ENCODE data around the gene EPHA1.
A peak's percentile ranks its signal among the peaks of the same experiment; 100 is the strongest.

EPHA1 gene

DNA sequence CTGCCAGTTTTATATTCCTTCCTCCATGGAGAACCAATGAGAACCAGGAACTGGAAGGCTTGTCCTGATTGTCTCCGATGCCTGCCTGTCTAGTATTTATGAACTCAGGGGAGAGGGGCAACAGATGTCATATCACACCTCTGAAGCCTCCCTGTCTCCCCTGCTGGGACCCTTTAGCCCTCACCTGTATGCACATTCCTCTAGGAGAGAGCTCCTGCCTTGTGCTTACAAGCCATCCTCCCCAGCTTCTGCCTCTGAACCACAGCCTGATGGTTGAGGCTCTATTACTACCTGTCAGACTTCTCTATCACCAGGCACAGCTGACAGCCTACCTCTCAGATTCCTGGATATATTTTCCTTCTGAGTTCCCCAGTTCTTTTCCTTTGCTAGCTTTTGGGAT lies 40.3 kb downstream of the EPHA1 start:
- no peak for DNase-seq

DNA sequence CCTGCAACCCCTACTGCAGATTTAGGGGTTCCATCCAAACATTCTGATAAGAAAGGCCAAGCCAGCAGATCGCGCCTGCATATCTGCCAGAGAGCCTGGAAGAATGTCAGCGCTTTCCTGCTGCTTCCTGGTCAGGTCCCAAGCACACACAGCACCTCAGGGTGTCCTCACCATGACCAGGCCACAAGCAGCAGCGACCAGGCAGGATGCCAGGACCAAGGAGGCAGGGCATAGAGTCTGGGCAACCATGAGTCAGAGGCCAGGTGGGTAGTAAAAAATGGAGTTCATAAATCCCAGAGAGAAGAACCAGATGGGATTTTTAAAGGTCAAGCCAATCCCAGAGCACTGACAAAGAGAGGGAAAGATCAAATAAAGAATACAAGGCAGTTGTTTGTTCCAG lies 40.7 kb downstream of the EPHA1 start:
- DNase-seq, result no peak

DNA sequence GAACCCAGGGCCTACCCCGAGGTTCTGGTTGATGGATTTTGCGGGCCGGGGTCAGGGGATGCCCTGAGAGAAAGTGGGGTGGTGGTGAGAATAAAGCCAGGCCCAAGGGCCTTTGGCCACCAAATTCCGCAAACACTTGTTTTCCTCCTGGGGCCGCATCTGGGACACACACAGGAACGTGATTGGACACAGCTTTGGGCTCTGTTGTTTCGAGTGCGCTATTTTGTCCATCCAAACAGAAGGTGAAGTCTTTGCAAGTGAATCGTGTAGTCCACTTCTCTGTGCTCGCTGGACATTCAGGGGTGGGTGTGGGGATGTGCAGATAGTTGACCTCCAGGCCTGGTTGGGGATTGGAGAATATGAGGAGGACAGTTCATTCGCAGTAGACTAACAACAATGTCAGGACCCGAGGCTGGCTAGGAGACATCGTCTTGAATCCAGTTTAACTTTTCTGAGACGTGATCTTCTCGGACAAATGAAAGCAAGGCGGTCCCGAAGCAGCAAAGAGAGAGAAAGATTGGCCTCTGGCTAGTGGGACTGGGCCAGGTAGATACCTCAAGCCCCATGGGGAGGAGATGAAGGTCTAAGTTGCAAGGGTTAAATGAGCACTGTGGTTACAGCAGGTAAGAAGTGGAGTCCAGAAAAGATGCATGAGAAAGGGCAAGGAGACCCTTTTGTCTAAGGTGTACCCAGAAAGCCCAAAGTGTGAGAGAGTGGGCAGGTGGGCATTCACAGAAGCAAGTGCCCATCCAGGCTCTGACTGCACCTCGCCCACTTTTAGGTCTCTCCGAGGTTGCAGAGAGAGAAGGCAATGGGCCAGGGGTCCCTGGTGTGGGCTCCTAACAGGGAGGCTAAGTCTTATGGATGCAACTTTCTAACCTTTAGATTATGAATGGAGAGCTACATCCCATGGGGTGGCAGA lies 45.4 kb downstream of the EPHA1 start:
- no peak for DNase-seq

DNA sequence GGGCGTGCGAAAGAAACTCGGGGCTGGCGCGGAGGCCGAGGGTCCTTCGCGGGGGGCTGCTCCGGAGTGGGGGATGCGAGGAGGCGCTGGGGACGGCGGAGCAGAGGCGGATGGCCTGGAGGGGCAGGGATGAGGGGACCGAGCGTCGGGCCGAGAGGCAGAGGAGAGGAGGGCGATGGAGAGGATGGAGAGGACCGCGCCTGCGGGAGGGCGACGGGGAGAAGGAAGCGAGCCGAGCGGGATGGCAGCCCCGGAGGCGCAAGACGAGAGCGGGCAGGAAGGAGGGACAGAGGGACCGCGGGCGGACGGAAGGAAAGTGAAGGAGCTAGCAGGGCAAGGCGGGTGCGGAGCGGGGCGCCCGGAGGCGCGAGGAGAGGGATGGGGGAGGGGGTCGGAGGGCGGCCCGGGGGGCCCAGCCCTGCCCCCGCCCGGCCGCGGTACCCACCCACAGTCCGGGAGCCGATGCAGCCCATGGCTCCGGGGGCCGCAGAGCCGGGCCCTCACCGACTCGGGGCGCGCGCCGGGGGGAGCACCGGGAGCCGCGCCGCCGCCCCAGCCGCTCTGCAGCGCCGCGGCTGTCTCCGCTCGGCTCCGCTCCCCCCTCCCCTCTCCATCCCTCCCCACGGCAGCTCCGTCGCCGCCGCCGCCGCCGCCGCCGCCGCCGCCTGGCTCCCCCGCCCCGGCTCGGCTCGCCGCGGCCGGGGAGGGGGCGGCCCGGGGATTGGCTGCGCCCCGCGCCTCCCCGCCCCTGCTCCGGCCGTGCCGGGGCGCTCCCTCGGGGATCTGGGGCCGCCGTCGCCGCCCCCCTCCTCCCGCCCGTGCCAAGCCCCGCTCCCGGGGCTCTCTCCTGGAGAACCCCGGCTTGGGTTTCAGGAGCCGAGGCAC lies 46.3 kb downstream of the EPHA1 start, which contains the start of gene FAM131B:
Gene FAM131B (minus strand): TSS at position 583 of the 885 bp plus-strand sequence. CDS start 110 bp downstream, at position 473.
- DNase-seq, result no peak

DNA sequence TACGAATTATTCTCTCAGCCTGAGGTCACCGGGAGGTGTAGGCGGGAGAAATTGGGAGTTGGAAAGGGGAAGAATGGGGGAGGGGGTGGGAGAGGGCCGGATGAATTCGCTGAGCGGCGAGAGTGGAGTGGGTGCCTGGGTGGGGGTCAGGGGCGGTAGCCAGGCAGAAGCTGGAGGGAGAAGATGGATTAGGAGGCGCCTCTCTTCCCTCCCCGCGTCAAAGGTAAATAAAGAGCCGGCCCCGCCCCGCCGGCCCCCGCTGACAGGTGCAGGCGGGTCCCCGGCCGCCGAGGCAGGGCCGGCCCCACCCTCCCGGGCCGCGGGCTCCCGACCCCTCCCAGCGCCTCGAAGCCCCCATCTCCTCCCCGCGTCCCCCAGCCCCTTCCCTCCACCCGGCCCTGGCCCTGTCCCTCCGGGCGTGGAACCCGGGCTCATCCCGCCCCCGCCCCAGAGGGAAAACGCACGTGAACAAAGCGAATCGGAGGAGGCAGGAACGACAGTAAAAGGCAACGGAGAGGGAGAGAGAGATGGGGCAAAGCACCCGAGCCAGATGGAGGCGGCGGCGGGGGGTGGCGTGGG lies 47.0 kb downstream of the EPHA1 start:
- DNase-seq, result no peak

DNA sequence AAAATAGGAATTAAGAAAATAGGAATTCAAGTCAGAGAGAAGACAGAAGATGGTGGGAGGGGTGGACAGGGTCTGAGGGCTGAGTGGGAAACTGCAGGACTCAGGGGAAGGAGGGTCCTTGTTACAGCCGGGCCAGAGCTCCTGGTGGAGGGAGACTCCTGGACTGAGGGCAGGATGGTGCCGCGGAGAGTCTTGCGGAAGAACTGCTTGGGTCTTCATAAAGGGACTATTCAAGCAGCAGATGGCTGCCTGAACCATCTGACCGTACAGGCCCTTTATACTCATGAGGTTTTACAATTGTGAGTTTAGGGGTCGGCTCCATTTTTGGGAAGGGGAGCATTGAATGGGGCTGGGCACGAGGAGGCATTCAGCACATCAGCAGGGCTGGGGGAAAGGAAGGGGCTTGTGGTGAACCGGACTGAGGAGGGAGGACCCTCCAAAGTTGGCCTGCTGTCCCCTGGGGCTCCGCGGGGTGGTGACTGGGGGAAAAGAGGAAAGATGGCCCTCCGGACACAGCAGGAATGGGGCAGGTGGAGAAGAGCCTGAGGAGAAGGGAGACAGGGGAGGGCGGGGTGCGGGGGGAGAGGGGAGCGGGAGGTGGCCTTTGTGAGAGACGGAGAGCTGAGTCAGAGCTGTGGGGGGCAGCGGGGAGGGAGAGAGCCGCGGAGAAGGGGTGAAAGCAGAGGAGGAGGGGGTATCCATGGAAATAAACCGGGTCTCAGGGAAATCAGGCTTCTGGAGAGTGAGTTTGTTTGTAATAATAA lies 47.7 kb downstream of the EPHA1 start:
- DNase-seq, result no peak

DNA sequence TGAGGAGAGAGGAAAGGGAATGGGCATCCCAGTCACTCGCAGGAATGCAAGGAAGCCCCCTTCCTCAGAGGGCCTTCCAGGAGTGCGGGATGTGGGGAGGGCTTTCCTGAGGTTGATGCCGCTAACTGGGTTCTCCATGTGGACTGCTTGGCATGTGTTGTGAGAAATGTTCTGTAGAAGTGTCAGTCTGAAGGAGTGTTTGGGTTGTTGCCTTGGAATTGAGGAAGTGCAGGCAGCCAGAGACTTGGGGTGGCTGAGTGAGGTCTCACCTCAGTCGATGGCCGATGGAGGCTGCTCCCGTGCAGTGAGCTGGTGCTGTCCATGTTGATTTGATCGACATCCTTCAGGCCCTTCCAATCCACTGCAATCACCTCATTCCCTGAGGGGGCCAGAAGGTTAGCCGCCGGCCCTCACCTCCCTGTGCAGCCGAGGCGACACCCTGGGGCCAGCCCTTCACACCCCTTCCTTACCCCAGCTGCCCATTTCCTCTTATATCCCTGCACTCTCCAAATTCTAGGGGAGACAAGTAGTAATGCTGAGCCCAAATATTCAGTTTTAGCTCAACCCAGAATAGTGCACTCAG lies 48.8 kb downstream of the EPHA1 start:
- no peak for DNase-seq

DNA sequence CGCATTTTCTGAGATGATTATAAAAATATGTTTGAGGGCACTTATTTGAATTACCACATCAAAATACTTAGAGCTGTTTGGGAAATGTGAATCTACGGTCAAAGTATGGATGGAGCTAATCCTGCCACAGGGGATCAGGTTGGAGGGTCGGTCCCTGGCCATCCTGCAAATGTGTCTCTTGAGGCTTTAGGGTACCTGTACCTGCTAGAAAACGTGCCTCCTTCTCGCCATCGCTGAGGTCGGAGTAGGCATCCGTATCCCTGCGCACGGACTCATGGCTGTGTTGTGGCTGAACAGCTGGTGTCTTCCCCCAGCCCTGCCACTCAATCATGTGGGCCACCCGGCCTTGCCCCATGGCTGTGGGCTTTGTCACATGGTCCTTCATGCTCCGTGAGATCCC lies 50.0 kb downstream of the EPHA1 start:
- peak; percentile 35 for DNase-seq

DNA sequence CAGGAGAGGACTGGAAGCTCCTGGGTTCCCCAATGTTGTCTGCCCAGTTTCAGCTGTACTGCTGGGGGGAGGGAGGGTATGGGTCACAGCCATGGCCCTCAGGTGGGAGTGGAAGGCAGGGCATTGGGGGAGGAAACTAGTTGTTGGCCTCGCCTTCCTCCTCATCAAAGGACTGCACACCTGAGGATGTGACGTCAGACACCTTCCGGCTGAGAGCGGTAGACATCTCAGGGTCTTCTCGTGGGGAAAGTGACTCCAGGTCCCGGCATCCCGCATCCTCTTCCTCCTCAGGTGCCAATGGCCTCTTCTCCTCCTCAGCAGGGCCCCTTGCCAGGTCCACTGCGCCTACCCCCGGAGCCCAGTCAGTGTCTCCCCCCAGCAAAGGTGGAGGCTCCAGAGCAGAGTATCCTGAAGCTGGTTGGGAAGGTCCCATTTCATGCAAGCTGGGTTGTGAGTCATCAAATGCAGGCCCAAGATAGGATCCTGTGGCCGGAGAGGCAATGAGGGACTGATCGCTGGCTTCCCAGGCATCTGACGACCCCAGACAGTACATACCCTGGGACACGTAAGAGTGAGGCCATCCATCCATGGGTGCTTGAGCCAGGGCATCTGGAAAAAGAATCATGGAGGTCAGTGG lies 52.1 kb downstream of the EPHA1 start:
- peak; percentile 40 for DNase-seq

DNA sequence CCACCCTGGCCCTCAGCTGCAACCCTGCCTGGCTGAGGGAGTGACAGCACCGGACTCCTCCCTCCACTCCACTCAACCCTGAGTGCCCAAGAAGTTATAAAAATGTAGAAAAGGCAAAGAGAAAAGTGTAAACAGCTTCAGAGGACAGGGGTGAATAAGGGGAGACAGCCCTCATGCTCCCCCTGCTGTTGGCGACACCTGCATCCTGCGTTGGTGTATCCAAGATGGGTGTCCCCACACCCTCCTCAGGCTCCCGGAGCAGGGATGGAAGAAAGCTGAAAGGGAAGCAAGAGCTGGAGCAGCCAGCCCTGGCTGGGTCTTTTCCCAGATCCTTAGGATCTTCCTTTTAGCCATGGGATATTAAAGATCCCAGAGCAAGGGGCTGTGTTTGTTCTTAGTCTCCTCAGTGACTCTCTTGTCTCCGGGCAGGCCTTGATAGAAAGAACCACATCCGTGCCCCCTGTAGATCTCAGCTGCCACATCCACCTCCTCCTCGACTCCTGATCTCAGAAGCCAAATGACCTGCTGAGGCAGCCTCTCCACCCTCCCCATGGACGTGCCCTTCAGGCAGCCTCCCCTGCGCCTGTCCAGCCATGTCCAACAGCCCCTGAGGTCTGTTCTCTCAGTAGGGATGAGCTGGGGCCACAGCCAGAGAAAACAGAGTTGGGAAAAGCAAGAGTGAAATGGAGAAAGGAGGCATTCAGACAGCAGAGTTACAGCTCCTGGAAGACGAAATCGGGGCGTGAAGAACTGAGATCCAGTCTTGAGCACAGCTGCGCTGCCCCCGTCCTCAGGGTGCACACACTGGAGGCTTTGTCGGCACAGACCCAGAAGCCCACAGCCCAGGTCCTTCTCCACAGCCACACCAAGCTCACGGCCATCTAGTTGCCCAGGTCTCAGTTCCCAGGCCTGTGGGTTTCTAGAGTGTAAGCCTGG lies 52.9 kb downstream of the EPHA1 start:
- DNase-seq, result no peak

DNA sequence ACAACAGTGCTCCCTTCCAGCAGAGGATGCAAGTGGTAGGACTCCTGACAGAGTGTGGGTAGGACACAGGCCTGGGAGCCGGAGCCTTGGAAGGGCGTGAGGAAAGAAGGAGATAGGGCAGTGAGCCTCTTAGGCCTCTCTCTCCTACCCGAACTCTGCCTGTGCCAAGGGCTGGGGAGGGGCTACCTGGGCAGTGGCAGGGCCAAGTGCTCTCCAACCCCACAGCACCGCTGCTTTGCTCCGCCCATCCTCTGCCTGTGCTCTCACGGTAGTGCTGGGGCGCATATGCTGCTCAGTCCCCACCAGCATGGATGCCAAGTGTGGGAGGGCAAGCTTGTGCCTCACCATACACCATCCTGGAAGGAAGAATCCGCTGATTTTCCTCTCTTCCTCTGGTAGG lies 53.7 kb downstream of the EPHA1 start:
- peak; percentile 44 for DNase-seq

DNA sequence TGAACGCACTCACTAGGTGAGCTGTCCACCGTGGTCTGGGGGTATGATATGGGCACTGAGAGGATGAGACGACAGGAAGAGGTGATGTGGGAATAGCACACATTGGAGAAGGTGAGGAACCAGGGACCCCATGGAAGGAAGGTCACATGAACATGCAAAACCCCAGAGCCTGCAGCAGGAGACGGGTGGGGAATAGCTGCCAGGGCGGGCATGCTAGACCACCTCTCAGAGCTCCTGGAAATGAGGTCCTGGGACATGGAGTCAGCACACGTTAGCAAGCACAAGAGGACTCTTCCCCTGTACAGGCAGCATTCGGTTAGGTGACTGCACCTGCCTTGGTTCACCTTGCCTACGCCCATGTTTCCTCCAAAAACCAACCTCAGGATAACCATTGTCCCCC lies 54.3 kb downstream of the EPHA1 start:
- peak; percentile 32 for DNase-seq

DNA sequence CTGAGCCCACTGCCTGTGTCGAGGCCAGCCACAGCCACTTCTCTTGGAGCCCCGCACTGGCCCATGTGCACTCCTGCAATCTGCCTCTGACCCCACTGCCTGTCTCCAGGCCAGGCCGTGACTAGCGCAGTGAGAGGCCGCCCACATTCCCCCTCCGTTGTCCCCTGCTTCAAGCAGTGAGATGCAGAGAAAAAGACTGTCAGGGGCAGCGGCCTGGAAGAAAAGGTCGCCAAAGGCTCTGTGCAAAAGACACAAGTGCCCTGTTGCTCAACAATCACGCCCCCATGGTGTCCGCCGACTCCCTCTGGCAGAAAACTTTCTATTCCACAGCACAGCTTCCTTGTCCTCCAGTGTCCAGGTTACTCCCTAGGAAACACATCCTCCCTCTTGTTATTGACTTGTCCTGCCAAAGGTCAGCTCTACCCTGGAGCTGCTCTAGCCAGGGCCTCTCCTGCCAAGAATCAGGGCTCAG lies 56.1 kb downstream of the EPHA1 start:
- peak; percentile 52 for DNase-seq

DNA sequence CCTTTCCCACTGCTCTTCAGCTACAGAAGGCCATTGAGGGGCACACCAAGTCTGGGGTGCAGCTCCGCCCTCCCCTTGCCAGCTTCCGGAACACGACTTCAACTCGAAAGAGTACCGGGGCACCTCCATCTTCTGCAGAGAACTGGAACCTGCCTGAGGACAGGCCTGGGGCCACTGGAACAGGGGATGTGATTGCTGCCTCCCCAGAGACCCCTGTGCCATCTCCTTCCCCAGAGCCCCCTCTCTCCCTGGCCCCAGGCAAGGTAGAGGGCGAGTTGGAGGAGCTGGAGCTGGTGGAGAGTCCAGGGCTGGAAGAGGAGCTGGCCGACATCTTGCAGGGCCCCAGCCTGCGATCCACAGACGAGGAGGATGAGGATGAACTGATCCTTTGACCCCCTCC lies 57.1 kb downstream of the EPHA1 start:
- peak; percentile 27 for DNase-seq

DNA sequence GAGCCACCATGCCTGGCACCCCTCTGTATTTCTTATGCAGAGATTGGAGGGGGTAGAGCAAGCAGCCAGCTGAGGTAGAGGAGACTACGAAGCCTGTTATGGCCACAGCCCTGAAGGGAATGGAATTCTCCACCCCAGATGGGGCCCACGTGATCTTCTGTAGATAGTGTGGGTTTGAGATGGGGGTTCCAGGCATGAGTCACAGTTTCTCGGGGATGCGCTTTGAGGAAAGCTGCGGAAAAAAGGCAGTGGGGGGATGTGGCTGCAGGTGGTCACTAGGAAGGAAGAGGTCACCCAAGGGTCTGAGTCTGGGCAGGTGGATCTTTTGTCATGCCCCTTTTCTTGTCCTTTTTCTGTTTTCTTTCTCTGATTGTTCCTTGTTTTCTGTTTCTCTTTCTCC lies 57.6 kb downstream of the EPHA1 start:
- peak; percentile 31 for DNase-seq

DNA sequence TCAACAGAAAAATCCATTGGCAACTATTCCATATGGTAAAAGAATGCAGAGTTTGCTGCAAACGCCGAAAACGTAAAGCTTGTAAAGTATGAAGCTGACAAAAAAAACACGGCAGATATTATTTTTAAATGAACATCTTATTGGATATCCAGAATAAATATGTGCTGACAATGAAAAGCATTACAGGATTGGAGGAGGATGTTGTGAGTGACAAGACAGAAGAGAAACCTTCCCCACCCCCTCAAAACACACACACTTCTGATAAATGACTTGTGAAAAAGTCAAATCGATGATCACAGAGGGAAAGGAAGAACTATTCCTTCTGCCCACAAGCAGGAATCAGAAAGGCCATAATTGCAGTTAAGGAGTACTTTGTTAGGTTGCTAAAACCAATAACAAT lies 60.7 kb downstream of the EPHA1 start:
- DNase-seq, result no peak

DNA sequence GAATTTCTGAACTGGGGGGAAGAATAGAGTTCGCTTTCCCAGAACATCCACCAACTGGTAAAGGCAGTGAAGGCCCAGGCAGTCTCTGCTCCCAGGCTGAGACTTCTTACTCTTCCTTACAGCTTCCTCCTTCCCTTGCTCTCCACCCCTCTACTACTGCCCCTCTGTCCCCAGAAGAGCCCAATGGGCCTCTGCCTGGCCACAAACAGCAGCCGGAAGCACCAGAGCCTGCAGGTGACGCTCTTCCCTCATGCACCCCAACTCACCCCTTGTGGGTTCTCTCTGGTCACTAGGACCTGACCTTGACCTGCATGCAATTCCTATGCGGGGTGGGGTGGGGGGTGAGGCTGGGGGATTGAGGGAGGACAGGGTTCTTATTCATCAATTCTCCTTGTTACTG lies 62.6 kb downstream of the EPHA1 start:
- DNase-seq, result peak; percentile 16

DNA sequence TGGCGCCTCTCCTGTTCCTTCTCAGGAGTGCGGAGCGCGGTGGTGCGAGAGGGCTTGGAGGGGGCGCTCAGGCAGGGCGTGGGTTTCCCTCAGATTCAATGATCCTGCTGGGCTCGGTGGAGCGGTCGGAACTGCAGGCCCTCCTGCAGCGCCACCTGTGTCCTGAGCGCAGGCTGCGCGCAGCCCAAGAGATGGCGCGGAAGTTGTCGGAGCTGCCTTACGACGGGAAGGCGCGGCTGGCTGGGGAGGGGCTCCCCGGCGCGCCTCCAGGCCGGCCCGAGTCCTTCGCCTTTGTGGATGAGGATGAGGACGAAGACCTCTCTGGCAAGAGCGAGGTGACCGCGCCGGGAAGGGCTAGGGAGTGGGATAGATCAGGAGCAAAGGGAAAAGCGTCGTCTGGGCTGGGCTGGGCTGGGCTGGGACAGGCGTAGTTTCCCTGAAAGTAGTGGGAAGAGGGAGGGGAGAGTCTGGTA lies 63.2 kb downstream of the EPHA1 start:
- peak; percentile 94 for DNase-seq

DNA sequence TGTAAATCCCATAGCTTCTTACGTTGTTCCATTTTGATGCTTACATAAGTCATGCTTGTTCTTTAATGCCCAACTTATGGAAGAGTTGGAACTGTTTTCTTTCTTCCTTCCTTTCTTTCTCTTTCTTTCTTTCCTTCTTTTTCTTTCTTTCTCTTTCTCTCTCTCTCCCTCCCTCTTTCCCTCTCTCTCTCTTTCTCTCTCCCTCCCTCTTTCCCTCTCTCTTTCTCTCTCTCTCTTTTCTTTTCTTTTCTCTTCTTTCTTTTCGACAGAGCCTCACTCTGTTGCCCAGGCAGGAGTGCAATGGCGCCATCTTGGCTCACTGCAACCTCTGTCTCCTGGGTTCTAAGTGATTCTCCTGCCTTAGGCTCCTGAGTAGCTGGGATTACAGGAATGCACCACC lies 65.1 kb downstream of the EPHA1 start:
- peak; percentile 2 for DNase-seq

DNA sequence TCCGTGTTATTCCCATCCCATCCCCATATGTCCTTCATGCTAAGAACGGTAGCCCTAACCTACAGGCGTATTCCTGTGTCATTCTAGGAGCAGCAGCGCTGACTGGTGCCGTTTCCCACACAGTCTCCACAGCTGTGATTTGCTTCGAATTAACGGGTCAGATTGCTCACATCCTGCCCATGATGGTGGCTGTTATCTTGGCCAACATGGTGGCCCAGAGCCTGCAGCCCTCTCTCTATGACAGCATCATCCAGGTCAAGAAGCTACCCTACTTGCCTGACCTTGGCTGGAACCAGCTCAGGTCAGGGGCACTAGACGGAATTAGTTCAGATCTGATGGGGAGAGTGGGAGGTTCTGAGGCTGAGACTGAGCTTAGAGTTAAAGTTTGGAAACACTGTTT lies 66.8 kb downstream of the EPHA1 start:
- peak; percentile 10 for DNase-seq

All from islet precursor cell (in vitro differentiated cells).